ENCODE results near the gene KNCN. TPM values are rescaled to one million over a fixed set of nuclear protein-coding genes. Genes with fewer than 3 reads are reported as not detected.

Gene KNCN
- polyA plus RNA-seq, 3 donors: not detected

- DNase-seq (ENCODE audit: low read depth in 3 of 3, low spot score in 2 of 3): no peak
These were observed 25.3 kb downstream of the KNCN start for GRCh38 chr1:46526013-46526690.

GRCh38 chr1:46525253-46525983, 26.0 kb downstream of the KNCN start:
- no peak for DNase-seq (ENCODE audit: low read depth in 3 of 3, low spot score in 2 of 3)

GRCh38 chr1:46524843-46525242, 26.6 kb downstream of the KNCN start:
- DNase-seq (ENCODE audit: low read depth in 3 of 3, low spot score in 2 of 3): no peak

GRCh38 chr1:46523496-46524353, 27.7 kb downstream of the KNCN start:
- no peak for DNase-seq (ENCODE audit: low read depth in 3 of 3, low spot score in 2 of 3)

GRCh38 chr1:46522969-46523320, 28.5 kb downstream of the KNCN start:
- DNase-seq (ENCODE audit: low read depth in 3 of 3, low spot score in 2 of 3): no peak

GRCh38 chr1:46522184-46522968, 29.1 kb downstream of the KNCN start:
- DNase-seq (ENCODE audit: low read depth in 3 of 3, low spot score in 2 of 3): no peak

- DNase-seq (ENCODE audit: low read depth in 3 of 3, low spot score in 2 of 3): no peak
These were observed 30.0 kb downstream of the KNCN start for GRCh38 chr1:46521414-46521813.

- no peak for DNase-seq (ENCODE audit: low read depth in 3 of 3, low spot score in 2 of 3)
These were observed 31.2 kb downstream of the KNCN start for GRCh38 chr1:46520063-46520911.

GRCh38 chr1:46519209-46519608, 32.2 kb downstream of the KNCN start:
- DNase-seq (ENCODE audit: low read depth in 3 of 3, low spot score in 2 of 3): no peak

GRCh38 chr1:46517932-46518498, 33.4 kb downstream of the KNCN start:
- DNase-seq (ENCODE audit: low read depth in 3 of 3, low spot score in 2 of 3): no peak

GRCh38 chr1:46517010-46517600, 34.3 kb downstream of the KNCN start:
- DNase-seq (ENCODE audit: low read depth in 3 of 3, low spot score in 2 of 3): no peak

GRCh38 chr1:46516200-46516950, 35.1 kb downstream of the KNCN start:
- no peak for DNase-seq (ENCODE audit: low read depth in 3 of 3, low spot score in 2 of 3)

GRCh38 chr1:46515576-46515975, 35.9 kb downstream of the KNCN start:
- DNase-seq (ENCODE audit: low read depth in 3 of 3, low spot score in 2 of 3): no peak

- DNase-seq (ENCODE audit: low read depth in 3 of 3, low spot score in 2 of 3): no peak
These were observed 37.9 kb downstream of the KNCN start for GRCh38 chr1:46513536-46513935.

GRCh38 chr1:46512792-46513190, 38.7 kb downstream of the KNCN start:
- DNase-seq (ENCODE audit: low read depth in 3 of 3, low spot score in 2 of 3): no peak

GRCh38 chr1:46512135-46512791, 39.2 kb downstream of the KNCN start:
- DNase-seq (ENCODE audit: low read depth in 3 of 3, low spot score in 2 of 3): no peak

- DNase-seq (ENCODE audit: low read depth in 3 of 3, low spot score in 2 of 3): no peak
These were observed 40.5 kb downstream of the KNCN start for GRCh38 chr1:46510998-46511365.

Measured in right renal cortex interstitium (tissue), 3 donors.